Hematopoietic multipotent progenitor cell (in vitro differentiated cells): ENCODE measurements around the gene COL2A1. TPM values are rescaled to one million over a fixed set of nuclear protein-coding genes. Genes with fewer than 3 reads are reported as not detected.
A peak's percentile ranks its signal among the peaks of the same experiment; 100 is the strongest.

Source experiments
- DNase-seq, 3 donors: peaks; one replicate each; pipeline ENCODE4 v3.0.0-alpha.2; 2011 to 2015; ENCODE audit warnings: low read depth in 2 of 3, low spot score in 2 of 3
- total RNA-seq: library from RNA; depleted of rRNA; stranded (reverse); fragments of >200 nt; gene quantifications from one replicate; pipeline ENCODE4 v1.2.3, GENCODE V29; 2012

Gene COL2A1
- total RNA-seq, 1 donor, result 0.27 TPM

GRCh38 chr12:47950856-47951468 is 53.3 kb downstream of the COL2A1 start:
- DNase-seq, result no peak

GRCh38 chr12:47949441-47950341 is 54.6 kb downstream of the COL2A1 start:
- peak in 2 of 3 donors; percentile 33 to 53 for DNase-seq

GRCh38 chr12:47947341-47947740 is 56.9 kb downstream of the COL2A1 start:
- DNase-seq, result no peak

GRCh38 chr12:47946413-47947323 is 57.6 kb downstream of the COL2A1 start:
- DNase-seq, result peak in 2 of 3 donors; percentile 29 to 64

- no peak for DNase-seq
These were observed 58.9 kb downstream of the COL2A1 start for GRCh38 chr12:47945341-47945728.

- no peak for DNase-seq
These were observed 59.5 kb downstream of the COL2A1 start for GRCh38 chr12:47944685-47945340.

GRCh38 chr12:47943623-47944340 is 60.5 kb downstream of the COL2A1 start:
- no peak for DNase-seq

- DNase-seq, result no peak
These were observed 61.6 kb downstream of the COL2A1 start for GRCh38 chr12:47942614-47943225.

- DNase-seq, result peak in 2 of 3 donors; percentile 48 to 58
These were observed 62.2 kb downstream of the COL2A1 start for GRCh38 chr12:47941871-47942613.

GRCh38 chr12:47941475-47941780 is 62.8 kb downstream of the COL2A1 start:
- no peak for DNase-seq

- no peak for DNase-seq
These were observed 63.4 kb downstream of the COL2A1 start for GRCh38 chr12:47940773-47941474.

GRCh38 chr12:47939009-47939601 is 65.2 kb downstream of the COL2A1 start:
- DNase-seq, result no peak

- no peak for DNase-seq
These were observed 65.7 kb downstream of the COL2A1 start for GRCh38 chr12:47938594-47938993.

GRCh38 chr12:47938093-47938492 is 66.2 kb downstream of the COL2A1 start:
- peak in 2 of 3 donors; percentile 15 to 28 for DNase-seq

GRCh38 chr12:47935184-47935583 is 69.1 kb downstream of the COL2A1 start:
- no peak for DNase-seq

GRCh38 chr12:47931187-47931586 is 73.1 kb downstream of the COL2A1 start:
- no peak for DNase-seq

GRCh38 chr12:47930634-47931033 is 73.6 kb downstream of the COL2A1 start:
- no peak for DNase-seq

- no peak for DNase-seq
These were observed 76.9 kb downstream of the COL2A1 start for GRCh38 chr12:47927346-47927745.
